ENCODE results near the gene MRGPRX3.
"Not testable (repeated sequence)": the region's sequence is repeated elsewhere in the genome, so short reads cannot be mapped to it uniquely, and the experiment has no call there.

Gene MRGPRX3

GRCh38 chr11:18132341-18132740, at the start of gene MRGPRX3:
Gene MRGPRX3, plus strand, starts transcription at chr11:18132571. Its CDS starts 4,632 bp downstream, at chr11:18137203.
- no peak for DNase-seq

- no peak for DNase-seq
Measured at GRCh38 chr11:18088366-18088765, 44.0 kb upstream of the MRGPRX3 start.

- no peak for DNase-seq
Measured at GRCh38 chr11:18088966-18089365, 43.4 kb upstream of the MRGPRX3 start.

GRCh38 chr11:18091731-18092130, 40.6 kb upstream of the MRGPRX3 start:
- DNase-seq = no peak

- no peak for DNase-seq
Measured at GRCh38 chr11:18093959-18094358, 38.4 kb upstream of the MRGPRX3 start.

DNA sequence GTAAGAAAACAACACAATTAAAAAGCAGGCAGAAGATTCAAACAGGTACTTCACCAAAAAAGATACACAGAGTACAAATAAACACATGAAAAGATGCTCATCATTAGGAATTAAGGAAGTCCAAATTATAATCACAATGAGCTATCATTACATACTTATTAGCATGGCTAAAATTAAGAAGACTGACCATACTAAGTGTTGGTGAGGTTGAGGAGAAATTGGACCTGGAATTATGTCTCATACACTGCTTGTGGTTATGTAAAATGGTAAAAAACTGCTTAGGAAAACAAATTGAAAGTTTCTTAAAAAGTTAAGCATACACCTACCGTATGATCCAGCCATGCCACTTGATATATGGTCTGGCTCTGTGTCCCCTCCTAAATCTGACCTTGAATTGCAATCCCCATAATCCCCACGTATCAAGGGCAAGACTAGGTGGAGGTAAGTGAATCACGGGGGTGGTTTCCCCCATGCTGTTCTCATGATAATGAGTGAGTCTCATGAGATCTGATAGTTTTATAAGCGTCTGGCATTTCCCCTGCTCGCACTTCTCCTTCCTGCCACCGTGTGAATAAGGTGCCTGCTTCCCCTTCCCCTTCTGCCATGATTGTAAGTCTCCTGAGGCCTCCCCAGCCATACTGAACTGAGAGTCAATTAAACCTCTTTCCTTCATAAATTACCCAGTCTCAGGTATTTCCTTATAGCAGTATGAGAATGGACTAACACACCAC, 31.3 kb upstream of the MRGPRX3 start:
- no peak for DNase-seq

- no peak for DNase-seq
Measured at GRCh38 chr11:18105086-18105801, 27.1 kb upstream of the MRGPRX3 start.

DNA sequence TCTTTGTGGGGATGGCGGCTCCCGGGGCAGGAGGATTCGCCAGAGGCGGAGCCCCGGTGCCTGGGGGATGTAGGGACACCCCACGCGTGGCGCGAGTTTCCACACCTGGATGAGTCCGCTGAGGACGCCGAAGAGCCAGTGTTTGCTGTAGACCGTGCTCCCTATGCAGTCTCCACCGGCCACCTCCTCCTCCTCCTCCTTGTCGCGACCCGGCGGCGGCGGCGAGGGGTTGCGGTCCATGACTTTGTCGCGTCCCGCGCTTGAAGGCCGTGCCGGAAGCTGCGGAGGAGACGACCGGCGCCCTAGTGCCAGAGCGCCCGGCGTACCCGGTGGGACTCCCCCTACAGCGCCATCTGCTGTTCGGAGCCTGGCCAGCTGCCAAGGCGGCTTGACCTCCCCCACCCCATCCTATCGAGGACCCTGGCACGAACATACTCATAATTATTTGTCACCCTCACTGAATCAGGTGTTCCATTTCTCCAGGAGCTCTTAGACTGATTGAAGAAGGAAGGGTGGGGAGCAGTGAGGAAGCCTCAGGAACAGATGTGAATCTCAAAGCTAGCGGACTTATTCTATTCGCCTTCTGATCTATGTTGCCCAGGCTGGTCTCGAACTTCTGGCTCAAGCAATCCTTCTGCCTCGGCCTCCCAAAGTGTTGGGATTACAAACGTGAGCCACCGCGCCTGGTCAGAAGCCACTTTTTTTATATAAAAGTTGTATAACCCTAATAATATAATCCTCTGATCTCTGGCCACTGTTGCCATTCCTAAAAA, 26.4 kb upstream of the MRGPRX3 start, which contains the start of gene SAAL1:
Gene SAAL1, minus strand, starts transcription at position 281 of the 773 bp plus-strand sequence. Its CDS starts 41 bp downstream, at position 240.
- peak; percentile 98 for DNase-seq

DNA sequence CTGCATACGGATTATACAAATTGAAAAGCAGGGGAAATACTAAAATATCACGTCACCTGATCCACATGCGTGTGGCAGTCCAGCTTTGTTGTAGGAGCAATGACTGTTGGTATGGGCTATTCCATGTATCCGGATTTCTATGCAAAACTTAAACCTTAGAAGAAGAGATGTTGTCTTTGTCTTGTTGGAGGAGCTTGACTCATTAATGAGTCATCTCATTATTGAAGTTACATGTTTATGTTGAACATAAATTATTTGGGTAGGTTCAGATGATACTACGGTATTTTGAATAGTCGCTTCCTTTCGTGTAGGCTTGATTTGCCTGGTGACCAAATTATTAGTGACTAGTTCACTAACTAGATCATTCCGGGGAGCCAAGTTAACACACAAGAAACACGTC, 25.7 kb upstream of the MRGPRX3 start:
- DNase-seq = no peak

DNA sequence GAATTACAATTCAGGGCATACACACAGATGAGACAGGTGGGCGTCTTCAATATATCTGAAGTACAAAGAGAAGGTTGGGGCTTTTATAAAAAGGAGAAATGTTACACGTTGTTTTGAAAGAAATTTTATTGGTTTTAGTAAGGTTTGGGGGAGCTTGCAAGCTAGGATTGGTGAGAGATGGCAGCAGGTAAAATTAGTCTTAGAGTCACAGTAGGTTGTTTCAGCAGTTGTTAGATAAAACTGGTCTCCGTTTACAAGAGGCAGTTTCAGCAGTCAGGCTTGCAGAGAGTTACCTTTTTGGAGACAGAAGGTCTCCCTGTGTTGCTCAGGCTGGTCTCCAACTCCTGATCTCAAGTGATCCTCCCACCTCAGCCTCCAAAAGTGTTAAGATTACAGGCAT, 24.1 kb upstream of the MRGPRX3 start:
- no peak for DNase-seq

DNA sequence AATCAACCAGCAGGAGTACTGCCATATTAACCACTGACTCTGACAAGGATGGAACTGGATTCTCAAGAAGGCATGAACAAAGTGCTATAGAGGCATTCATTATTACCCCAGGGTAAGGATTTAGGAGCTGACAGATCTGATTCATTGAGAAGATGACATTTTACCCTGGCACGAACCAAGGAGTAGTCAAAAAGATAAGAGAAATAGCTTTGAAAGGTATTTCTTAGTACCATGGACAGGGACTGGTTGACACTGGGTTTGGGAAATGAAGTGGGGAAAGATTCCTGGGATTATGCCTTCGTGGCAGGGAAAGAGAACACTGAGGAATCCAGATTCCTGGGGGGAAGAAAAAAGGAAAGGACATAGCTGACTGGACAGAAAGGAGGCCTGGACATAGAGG, 21.4 kb upstream of the MRGPRX3 start:
- DNase-seq = no peak

DNA sequence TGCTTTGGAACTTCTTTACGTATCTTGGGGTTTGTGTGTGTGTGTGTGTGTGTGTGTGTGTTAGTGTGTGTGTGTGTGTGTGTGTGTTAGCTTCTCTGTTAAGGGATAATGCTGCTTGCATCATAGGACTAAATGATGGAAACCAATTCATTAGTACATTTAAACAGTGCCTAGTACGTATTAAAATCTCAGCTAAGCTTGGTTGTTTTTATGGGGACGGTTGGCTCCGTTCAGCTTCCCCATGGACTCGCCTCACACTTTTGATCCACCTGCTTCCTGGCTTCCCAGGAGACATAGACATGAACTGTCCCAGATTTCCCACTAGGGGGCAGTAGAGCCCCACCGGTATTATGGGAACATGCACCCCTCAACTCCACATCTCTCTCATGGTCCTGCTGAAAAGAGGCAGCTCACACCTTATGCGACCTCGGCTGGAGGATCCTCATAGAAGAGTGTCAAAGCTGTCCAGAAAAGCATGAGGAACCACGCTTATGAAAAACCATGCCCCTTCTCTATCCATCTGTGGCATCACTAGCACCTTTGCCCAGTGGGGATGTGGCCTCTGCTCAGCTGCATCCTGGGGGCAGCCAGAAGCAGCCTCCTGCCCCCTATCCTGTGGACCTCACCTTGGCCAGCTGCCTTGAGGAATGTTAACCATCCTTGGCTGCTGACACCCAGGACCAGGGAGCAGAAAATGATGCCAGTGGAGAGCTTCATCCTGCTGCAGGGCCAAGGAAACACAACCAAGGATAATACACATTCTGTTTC, 16.8 kb upstream of the MRGPRX3 start:
- DNase-seq = peak; percentile 79

DNA sequence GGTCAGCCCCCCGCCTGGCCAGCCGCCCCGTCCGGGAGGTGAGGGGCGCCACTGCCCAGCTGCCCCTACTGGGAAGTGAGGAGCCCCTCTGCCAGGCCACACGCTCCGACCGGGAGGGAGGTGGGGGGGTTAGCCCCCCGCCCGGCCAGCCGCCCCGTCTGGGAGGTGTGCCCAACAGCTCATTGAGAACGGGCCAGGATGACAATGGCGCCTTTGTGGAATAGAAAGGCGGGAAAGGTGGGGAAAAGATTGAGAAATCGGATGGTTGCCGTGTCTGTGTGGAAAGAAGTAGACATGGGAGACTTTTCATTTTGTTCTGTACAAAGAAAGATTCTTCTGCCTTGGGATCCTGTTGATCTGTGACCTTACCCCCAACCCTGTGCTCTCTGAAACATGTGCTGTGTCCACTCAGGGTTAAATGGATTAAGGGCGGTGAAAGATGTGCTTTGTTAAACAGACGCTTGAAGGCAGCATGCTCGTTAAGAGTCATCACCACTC, 11.0 kb upstream of the MRGPRX3 start:
- not testable (repeated sequence) for DNase-seq

DNA sequence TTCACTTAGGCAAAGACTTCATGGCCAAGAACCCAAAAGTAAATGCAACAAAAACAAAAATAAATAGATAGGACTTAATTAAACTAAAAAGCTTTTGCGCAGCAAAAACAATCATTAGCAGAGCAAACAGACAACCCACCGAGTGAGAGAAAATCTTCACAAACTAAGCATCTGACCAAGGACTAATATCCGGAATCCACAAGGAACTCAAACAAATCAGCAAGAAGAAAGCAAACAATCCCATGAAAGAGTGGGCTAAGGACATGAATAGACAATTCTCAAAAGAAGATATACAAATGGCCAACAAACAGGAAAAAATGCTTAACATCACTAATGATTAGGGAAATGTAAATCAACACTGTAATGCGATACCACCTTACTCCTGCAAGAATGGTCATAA, 1.3 kb upstream of the MRGPRX3 start:
- not testable (repeated sequence) for DNase-seq

GRCh38 chr11:18135308-18135707, 2.9 kb downstream of the MRGPRX3 start:
- no peak for DNase-seq

GRCh38 chr11:18137186-18137800, 4.9 kb downstream of the MRGPRX3 start:
- no peak for DNase-seq

DNA sequence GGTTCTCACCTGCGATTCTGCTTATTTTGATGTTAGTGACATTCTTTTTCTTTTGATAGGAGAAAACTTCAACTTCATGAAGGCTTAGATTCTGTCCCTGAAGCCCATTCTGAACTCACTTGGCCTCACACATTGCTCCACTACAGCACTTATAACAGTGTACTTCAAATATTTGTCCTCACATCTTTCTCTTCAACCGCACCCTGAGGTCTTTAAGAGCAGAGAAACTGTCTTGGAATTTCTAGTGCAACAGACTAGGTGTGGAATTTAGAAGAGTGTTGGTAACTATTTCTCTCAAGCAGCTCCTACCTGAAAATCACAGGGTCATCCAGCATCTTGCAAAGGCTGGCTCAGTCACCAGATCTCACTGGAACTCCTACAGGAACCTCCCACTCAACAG, 7.8 kb downstream of the MRGPRX3 start:
- no peak for DNase-seq

GRCh38 chr11:18144243-18144642, 11.9 kb downstream of the MRGPRX3 start:
- no peak for DNase-seq

DNA sequence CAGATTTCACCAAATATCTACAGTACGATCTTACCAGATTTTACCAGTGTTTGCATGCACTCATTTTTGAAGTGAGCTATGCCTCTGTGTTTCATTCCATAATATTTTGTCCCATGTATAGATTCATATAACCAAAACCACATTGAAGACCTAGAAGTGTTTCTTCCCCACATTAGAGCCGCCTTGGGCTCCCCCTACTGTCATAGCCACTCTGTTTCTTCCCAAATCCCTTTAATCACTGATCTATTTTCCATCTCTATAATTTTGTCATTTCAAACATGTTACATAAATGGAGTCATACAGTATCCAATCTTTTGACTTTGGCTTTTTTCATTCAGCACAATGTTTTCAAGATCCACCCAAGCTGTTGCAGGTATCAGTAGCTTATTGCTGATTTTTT, 12.7 kb downstream of the MRGPRX3 start:
- DNase-seq = no peak

DNA sequence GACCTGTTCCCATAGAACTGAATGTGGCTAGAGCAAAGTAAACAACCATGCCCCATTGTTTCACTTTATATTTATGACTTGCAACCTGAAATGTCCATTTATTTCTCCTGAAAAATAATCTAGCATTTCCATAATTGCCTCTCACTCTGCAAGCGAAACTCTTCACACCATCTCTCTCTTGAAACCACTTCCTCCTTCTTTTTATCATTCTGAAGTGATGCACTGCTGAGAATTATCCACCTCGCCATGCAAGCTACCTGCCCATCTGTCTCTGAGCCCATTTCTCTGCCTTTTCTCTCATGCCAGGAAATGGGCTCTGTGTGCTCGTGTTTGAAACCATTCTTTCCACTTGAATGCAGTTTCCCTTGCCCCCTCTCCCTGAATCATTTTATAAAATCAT, 13.5 kb downstream of the MRGPRX3 start:
- DNase-seq = no peak

DNA sequence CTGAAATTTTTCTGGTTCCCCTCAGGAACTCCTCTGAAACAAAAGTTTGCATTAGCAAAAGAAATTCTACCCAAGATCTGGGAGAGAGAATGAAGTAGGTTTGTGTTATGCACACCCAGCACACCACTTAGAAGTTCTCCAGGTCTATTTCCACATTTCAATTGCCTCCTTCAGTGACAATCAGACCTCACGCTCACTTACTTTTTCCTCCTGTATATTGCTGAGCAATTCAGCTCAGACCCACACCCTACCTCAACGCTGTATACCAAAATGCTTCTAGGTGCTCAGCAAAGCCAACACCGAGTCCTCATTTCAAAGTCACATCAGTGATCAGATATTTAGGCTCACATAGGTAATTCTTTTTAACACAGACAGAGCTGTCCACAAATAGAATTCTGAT, 19.2 kb downstream of the MRGPRX3 start:
- no peak for DNase-seq

DNA sequence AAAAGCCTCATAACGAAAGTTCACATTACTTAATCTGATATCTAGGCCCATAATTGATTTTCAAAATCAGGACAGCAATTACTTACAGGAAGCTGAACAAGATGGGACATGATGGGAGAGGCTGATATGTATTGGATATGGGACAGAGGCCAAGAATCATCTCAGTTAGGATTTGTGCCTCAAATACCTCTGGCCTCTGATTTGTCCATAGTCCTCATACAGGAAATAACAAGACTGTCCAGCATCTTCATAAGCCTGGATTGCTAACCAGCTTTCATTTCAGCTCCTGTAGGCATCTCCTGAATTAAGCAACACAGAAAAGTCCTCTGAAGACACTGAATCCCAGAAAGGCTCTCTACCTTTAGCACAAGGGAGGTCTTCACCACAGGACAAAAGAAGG, 36.0 kb downstream of the MRGPRX3 start:
- no peak for DNase-seq
